CD14-positive monocyte (primary cell): Measurements from ENCODE around the gene XKR7. TPM values are rescaled to one million over a fixed set of nuclear protein-coding genes. Genes with fewer than 3 reads are reported as not detected.
A peak's percentile ranks its signal among the peaks of the same experiment; 100 is the strongest.
"Not testable (repeated sequence)": the region's sequence is repeated elsewhere in the genome, so short reads cannot be mapped to it uniquely, and the experiment has no call there.

Source experiments
- DNase-seq, 3 donors: peaks; one replicate each; pipeline ENCODE4 v3.0.0-alpha.2; 2011 to 2022
- H2AFZ ChIP-seq: 2 replicates; pipeline ENCODE4 v1.6.0; 2012; ENCODE audit warnings: mild to moderate bottlenecking, low read depth, low read length, inconsistent platforms; ENCODE audit not compliant: insufficient read depth, poor library complexity, severe bottlenecking
- H3K27ac ChIP-seq, 2 donors: 1 replicate in 1 of 2; 2 replicates in 1 of 2; pipeline ENCODE4 v1.5.1; 2012 to 2013; ENCODE audit warnings: low read length in 2 of 2, control low read depth in 1 of 2, inconsistent platforms in 1 of 2, low read depth in 1 of 2, mild to moderate bottlenecking in 1 of 2
- H3K27me3 ChIP-seq, 2 donors: one replicate each; pipeline versions ENCODE4 v1.6.0 to v1.6.1; 2011 to 2013; ENCODE audit warnings: low read length in 2 of 2; ENCODE audit not compliant: control insufficient read depth in 2 of 2, insufficient read depth in 2 of 2
- H3K36me3 ChIP-seq, 2 donors: replicated peaks in 1 of 2; 1 replicate in 1 of 2; 2 replicates in 1 of 2; pipeline versions ENCODE4 v1.5.1 to v1.6.1; 2012 to 2013; ENCODE audit warnings: low read length in 2 of 2, control low read depth in 1 of 2, inconsistent platforms in 1 of 2, mild to moderate bottlenecking in 1 of 2; ENCODE audit not compliant: insufficient read depth in 2 of 2, control insufficient read depth in 1 of 2
- H3K4me1 ChIP-seq, 2 donors: 1 replicate in 1 of 2; 2 replicates in 1 of 2; pipeline versions ENCODE4 v1.5.1 to v1.6.1; 2012 to 2013; ENCODE audit warnings: low read length in 2 of 2, control low read depth in 1 of 2, inconsistent platforms in 1 of 2, mild to moderate bottlenecking in 1 of 2, moderate library complexity in 1 of 2; ENCODE audit not compliant: insufficient read depth in 2 of 2, control insufficient read depth in 1 of 2
- H3K4me2 ChIP-seq: replicated peaks from 2 replicates; pipeline ENCODE3; 2012; ENCODE audit warnings: low read length, moderate library complexity, mild to moderate bottlenecking; ENCODE audit not compliant: poor library complexity, severe bottlenecking; ENCODE audit errors: extremely low read depth
- H3K4me3 ChIP-seq, 3 experiments: fragments of 200-600 bp in 1 of 3; sonication (generic) in 1 of 3; replicated peaks in 1 of 3; 1 replicate in 2 of 3; 2 replicates in 1 of 3; pipeline ENCODE4 v1.5.1; 2011 to 2013; ENCODE audit warnings: low read length in 3 of 3, mild to moderate bottlenecking in 3 of 3, control low read depth in 2 of 3, low read depth in 2 of 3, inconsistent platforms in 1 of 3, moderate library complexity in 1 of 3
- H3K79me2 ChIP-seq: 2 replicates; pipeline ENCODE4 v1.6.0; 2012; ENCODE audit warnings: mild to moderate bottlenecking, control low read depth, inconsistent platforms, low read length, moderate library complexity; ENCODE audit not compliant: insufficient read depth
- H3K9ac ChIP-seq: 2 replicates; pipeline ENCODE4 v1.6.0; 2017; ENCODE audit warnings: low read length, mild to moderate bottlenecking; ENCODE audit not compliant: insufficient read depth, poor library complexity, severe bottlenecking
- H3K9me3 ChIP-seq, 2 donors: replicated peaks in 1 of 2; 1 replicate in 1 of 2; 2 replicates in 1 of 2; pipeline versions ENCODE4 v1.5.1 to v1.6.1; 2012 to 2013; ENCODE audit warnings: low read length in 2 of 2, control low read depth in 1 of 2; ENCODE audit not compliant: control insufficient read depth in 1 of 2, insufficient read depth in 1 of 2
- H4K20me1 ChIP-seq: 2 replicates; pipeline ENCODE4 v1.6.0; 2012; ENCODE audit warnings: mild to moderate bottlenecking, low read length, control low read depth, moderate library complexity; ENCODE audit not compliant: insufficient read depth
- H3K27ac Mint-ChIP-seq, 7 donors: one replicate each; pipeline ENCODE4 v1.8.0; 2020; ENCODE audit warnings: mild to moderate bottlenecking in 7 of 7, mixed read lengths in 7 of 7, moderate library complexity in 6 of 7, inconsistent platforms in 2 of 7
- H3K27me3 Mint-ChIP-seq, 3 donors: one replicate each; pipeline ENCODE4 v1.8.0; 2021 to 2022; ENCODE audit warnings: low read depth in 3 of 3, mild to moderate bottlenecking in 3 of 3, mixed read lengths in 3 of 3, moderate library complexity in 3 of 3, inconsistent platforms in 1 of 3
- H3K36me3 Mint-ChIP-seq, 2 donors: one replicate each; pipeline ENCODE4 v1.8.0; 2020; ENCODE audit warnings: mixed read lengths in 2 of 2, inconsistent platforms in 1 of 2, mild to moderate bottlenecking in 1 of 2
- H3K4me1 Mint-ChIP-seq: one replicate; pipeline ENCODE4 v1.8.0; 2020; ENCODE audit warnings: mild to moderate bottlenecking, mixed read lengths
- H3K4me3 Mint-ChIP-seq, 2 donors: one replicate each; pipeline ENCODE4 v1.8.0; 2020; ENCODE audit warnings: mild to moderate bottlenecking in 2 of 2, mixed read lengths in 2 of 2, moderate library complexity in 1 of 2
- H3K9me3 Mint-ChIP-seq, 7 donors: one replicate each; pipeline ENCODE4 v1.8.0; 2020 to 2022; ENCODE audit warnings: mixed read lengths in 7 of 7, mild to moderate bottlenecking in 6 of 7, moderate library complexity in 6 of 7, inconsistent platforms in 2 of 7
- whole genome bisulfite sequencing: methylation state at CpG from one replicate; pipeline ENCODE4 v1.1.5; 2013; ENCODE audit warnings: missing lambda C conversion rate; ENCODE audit not compliant: insufficient coverage; 5-methylcytosine and 5-hydroxymethylcytosine counted together
- intact Hi-C, 2 donors: fragments of 100-400 bp; cut with micrococcal nuclease; formaldehyde crosslinking; loops; one replicate each; pipeline versions ENCODE4 v1.15.0 to v1.15.1; 2023
- polyA plus RNA-seq, 3 donors: library from polyadenylated mRNA; depleted of rRNA in 1 of 3; unstranded in 2 of 3; stranded (reverse) in 1 of 3; fragments of 300-500 nt in 2 of 3; fragments of >200 nt in 1 of 3; fragmentation: Illumina TruSeq in 2 of 3; gene quantifications; 1 replicate in 2 of 3; 2 replicates in 1 of 3; pipeline ENCODE4 v1.2.3, GENCODE V29; 2012 to 2021
- TF ChIP-seq, protein P1 (sequence below): fragments of 200-600 bp; IDR thresholded peaks from one replicate; pipeline ENCODE4 v1.8.0; 2022; ENCODE audit warnings: antibody characterized with exemption, mild to moderate bottlenecking

Gene XKR7
- polyA plus RNA-seq, 3 donors = 0.02 to 0.43 TPM; not detected in 1

GRCh38 chr20:31919410-31920155 is 48.4 kb upstream of the XKR7 start:
- Histone ChIP-seq H3K4me2 (no peak overlapping the region), H3K9ac (no peak overlapping the region), H3K4me1 (no peaks in the 10 kb centered on the region), H3K4me3 (no peak overlapping the region), H4K20me1 (no peaks in the 10 kb centered on the region), H3K79me2 (no peaks in the 10 kb centered on the region), H3K9me3 (no peaks in the 10 kb centered on the region), H3K36me3 (no peaks in the 10 kb centered on the region), H2AFZ (no peak overlapping the region), H3K27ac (no peak overlapping the region), H3K27me3 (no peaks in the 10 kb centered on the region)
- 100% methylated on average over 1 of the region's 6 CpGs for WGBS
- Mint-ChIP-seq H3K4me3 (no peak overlapping the region), H3K4me1 (peaks cover 16% of the 10 kb centered on the region), H3K27ac (no peak overlapping the region), H3K27me3 (peaks cover 5 to 9% (median 8%) of the 10 kb centered on the region in 3 donors), H3K9me3 (peaks cover 0 to 4% (median 1%) of the 10 kb centered on the region in 7 donors), H3K36me3 (no peaks in the 10 kb centered on the region)
- TF ChIP-seq, protein P1, sequence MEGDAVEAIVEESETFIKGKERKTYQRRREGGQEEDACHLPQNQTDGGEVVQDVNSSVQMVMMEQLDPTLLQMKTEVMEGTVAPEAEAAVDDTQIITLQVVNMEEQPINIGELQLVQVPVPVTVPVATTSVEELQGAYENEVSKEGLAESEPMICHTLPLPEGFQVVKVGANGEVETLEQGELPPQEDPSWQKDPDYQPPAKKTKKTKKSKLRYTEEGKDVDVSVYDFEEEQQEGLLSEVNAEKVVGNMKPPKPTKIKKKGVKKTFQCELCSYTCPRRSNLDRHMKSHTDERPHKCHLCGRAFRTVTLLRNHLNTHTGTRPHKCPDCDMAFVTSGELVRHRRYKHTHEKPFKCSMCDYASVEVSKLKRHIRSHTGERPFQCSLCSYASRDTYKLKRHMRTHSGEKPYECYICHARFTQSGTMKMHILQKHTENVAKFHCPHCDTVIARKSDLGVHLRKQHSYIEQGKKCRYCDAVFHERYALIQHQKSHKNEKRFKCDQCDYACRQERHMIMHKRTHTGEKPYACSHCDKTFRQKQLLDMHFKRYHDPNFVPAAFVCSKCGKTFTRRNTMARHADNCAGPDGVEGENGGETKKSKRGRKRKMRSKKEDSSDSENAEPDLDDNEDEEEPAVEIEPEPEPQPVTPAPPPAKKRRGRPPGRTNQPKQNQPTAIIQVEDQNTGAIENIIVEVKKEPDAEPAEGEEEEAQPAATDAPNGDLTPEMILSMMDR = no peak
- intact Hi-C loops = no loop called here
- DNase-seq = no peak

DNA sequence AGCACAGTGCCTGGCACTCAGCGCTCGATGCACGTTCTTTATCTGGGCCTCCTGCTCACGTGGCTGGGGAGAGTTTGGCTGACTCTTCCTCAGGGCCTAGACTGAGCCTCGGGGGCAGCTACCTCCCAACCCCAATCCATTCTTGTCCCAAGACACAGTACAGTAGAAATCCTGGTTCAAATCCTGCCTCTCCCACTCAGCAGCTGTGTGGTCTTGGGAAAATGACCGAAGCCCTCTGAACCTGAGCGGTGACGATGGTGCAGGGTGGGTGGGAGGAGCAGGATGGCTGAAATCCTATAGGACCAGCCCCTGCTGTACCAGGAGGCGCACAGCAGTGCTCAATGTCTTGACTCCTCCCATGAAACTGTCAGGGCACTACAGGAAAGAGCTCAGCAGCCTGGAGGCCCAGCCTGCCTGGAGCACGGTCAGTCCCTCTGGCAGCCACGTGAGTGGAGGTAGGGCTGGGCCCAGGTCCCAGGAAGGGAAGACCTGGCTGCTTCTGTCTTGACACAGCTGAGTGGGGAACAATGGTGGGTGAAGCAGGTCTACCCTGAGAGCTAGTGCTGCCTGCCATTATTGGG is 47.6 kb upstream of the XKR7 start:
- H3K79me2 ChIP-seq = no peaks in the 10 kb centered on the region
- TF ChIP-seq, protein P1 = no peak
- Mint-ChIP-seq H3K4me1 (peaks cover 16% of the 10 kb centered on the region), H3K36me3 (no peaks in the 10 kb centered on the region), H3K27me3 (peaks cover 5 to 11% (median 8%) of the 10 kb centered on the region in 3 donors), H3K27ac (peak overlapping the region in 1 of 7 donors; percentile 6), H3K4me3 (no peak overlapping the region), H3K9me3 (peaks cover 0 to 4% (median 1%) of the 10 kb centered on the region in 7 donors)
- no peak for DNase-seq
- intact Hi-C loops = no loop called here
- no peak overlapping the region for H3K27ac ChIP-seq
- H2AFZ ChIP-seq = no peak overlapping the region
- H3K36me3 ChIP-seq = no peaks in the 10 kb centered on the region
- H3K4me3 ChIP-seq = no peak overlapping the region
- 91% methylated on average over 8 of the region's 11 CpGs for WGBS
- H3K4me1 ChIP-seq = no peaks in the 10 kb centered on the region
- no peak overlapping the region for H3K9ac ChIP-seq
- no peaks in the 10 kb centered on the region for H3K27me3 ChIP-seq
- no peaks in the 10 kb centered on the region for H3K9me3 ChIP-seq
- no peaks in the 10 kb centered on the region for H4K20me1 ChIP-seq
- H3K4me2 ChIP-seq = no peak overlapping the region

DNA sequence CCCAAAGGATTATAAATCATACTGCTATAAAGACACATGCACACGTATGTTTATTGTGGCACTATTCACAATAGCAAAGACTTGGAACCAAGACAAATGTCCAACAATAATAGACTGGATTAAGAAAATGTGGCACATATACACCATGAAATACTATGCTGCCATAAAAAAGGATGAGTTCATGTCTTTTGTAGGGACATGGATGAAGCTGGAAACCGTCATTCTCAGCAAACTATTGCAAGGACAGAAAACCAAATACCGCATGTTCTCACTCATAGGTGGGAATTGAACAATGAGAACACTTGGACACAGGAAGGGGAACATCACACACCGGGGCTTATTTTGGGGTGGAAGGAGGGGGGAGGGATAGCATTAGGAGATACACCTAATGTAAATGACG is 46.5 kb upstream of the XKR7 start:
- H3K9me3 Mint-ChIP-seq, H3K27ac ChIP-seq, H3K4me3 Mint-ChIP-seq, DNase-seq, H3K27ac Mint-ChIP-seq, H3K36me3 ChIP-seq, H3K79me2 ChIP-seq, H3K4me3 ChIP-seq, H3K9ac ChIP-seq, H3K4me2 ChIP-seq, intact Hi-C loops, H3K36me3 Mint-ChIP-seq, H3K4me1 ChIP-seq, H4K20me1 ChIP-seq, H3K27me3 ChIP-seq, H3K9me3 ChIP-seq, H2AFZ ChIP-seq: not testable (repeated sequence)
- no CpG with 5 or more reads among the region's 5 CpGs for WGBS
- Mint-ChIP-seq H3K4me1 (peaks cover 16% of the 10 kb centered on the region), H3K27me3 (peaks cover 5 to 12% (median 8%) of the 10 kb centered on the region in 3 donors)
